GM12891 (cell line): ENCODE data around the gene ANKRD13B.

ENCODE experiments used
- POLR2A ChIP-seq: IDR thresholded peaks from 2 replicates; pipeline ENCODE4 v1.6.1; 2011; ENCODE audit warnings: low read depth, low read length, control low read depth
- POLR2AphosphoS5 ChIP-seq: IDR thresholded peaks from 2 replicates; pipeline ENCODE4 v1.6.1; 2011; ENCODE audit warnings: low read depth, low read length, control low read depth
- POU2F2 ChIP-seq: IDR thresholded peaks from 2 replicates; pipeline ENCODE4 v1.6.1; 2011; ENCODE audit warnings: low read depth, mild to moderate bottlenecking, control low read depth, low read length, moderate library complexity
- TAF1 ChIP-seq: IDR thresholded peaks from 2 replicates; pipeline ENCODE4 v1.6.1; 2011; ENCODE audit warnings: low read depth, low read length, control low read depth

GRCh38 chr17:29557085-29557738 lies 35.7 kb upstream of the ANKRD13B start:
- TF ChIP-seq POLR2AphosphoS5 (no peak), POLR2A (no peak), POU2F2 (no peak), TAF1 (no peak)
